ENCODE data around the gene CXCL11. TPM values are rescaled to one million over a fixed set of nuclear protein-coding genes. Genes with fewer than 3 reads are reported as not detected.

The CXCL11 gene
- total and polyA plus RNA-seq, 8 donors = 0.08 to 1.9 (median 0.23) TPM; not detected in 1

GRCh38 chr4:76013540-76013939, 22.3 kb downstream of the CXCL11 start:
- Histone ChIP-seq H3K4me1 (peaks cover 0 to 11% of the 10 kb centered on the region in 2 donors), H3K4me3 (no peak overlapping the region), H3K9me3 (no peaks in the 10 kb centered on the region), H3K27ac (no peak overlapping the region), H3K36me3 (no peaks in the 10 kb centered on the region), H3K27me3 (no peaks in the 10 kb centered on the region)
- DNase-seq = no peak
- ATAC-seq = no peak
- TF ChIP-seq CTCF (IDR thresholded peaks at IDR 0.05) = no peak
- intact Hi-C loops (cut with DNase I) = no loop called here

- Histone ChIP-seq H3K36me3 (no peaks in the 10 kb centered on the region), H3K4me3 (no peak overlapping the region), H3K27me3 (no peaks in the 10 kb centered on the region), H3K4me1 (peaks cover 0 to 11% of the 10 kb centered on the region in 2 donors), H3K27ac (peak overlapping the region; percentile 34 to 64), H3K9me3 (no peaks in the 10 kb centered on the region)
- intact Hi-C loops (cut with DNase I) = no loop called here
- DNase-seq (no peak), ATAC-seq (no peak)
- no peak for TF ChIP-seq CTCF (IDR thresholded peaks at IDR 0.05)
These were observed 23.5 kb downstream of the CXCL11 start for GRCh38 chr4:76012388-76012801.

GRCh38 chr4:76011700-76012387, 24.0 kb downstream of the CXCL11 start:
- no peak overlapping the region for H3K4me3 ChIP-seq
- H3K9me3 ChIP-seq = no peaks in the 10 kb centered on the region
- intact Hi-C loops (cut with DNase I) = no loop called here
- peak; percentile 24 for ATAC-seq
- DNase-seq = peak in 1 of 4 donors; percentile 51
- no peaks in the 10 kb centered on the region for H3K36me3 ChIP-seq
- TF ChIP-seq CTCF (IDR thresholded peaks at IDR 0.05) = no peak
- peaks cover 0 to 11% of the 10 kb centered on the region in 2 donors for H3K4me1 ChIP-seq
- H3K27ac ChIP-seq = peak overlapping the region; percentile 34 to 64
- no peaks in the 10 kb centered on the region for H3K27me3 ChIP-seq

GRCh38 chr4:76011018-76011670, 24.7 kb downstream of the CXCL11 start:
- TF ChIP-seq CTCF (IDR thresholded peaks at IDR 0.05) = no peak
- intact Hi-C loops (cut with DNase I) = no loop called here
- Histone ChIP-seq H3K27me3 (no peaks in the 10 kb centered on the region), H3K4me1 (peaks cover 0 to 11% of the 10 kb centered on the region in 2 donors), H3K9me3 (no peaks in the 10 kb centered on the region), H3K36me3 (no peaks in the 10 kb centered on the region), H3K27ac (peak overlapping the region in 1 of 2 donors; percentile 64), H3K4me3 (no peak overlapping the region)
- no peak for ATAC-seq
- no peak for DNase-seq

GRCh38 chr4:76010576-76010975, 25.3 kb downstream of the CXCL11 start:
- no peak for TF ChIP-seq CTCF (IDR thresholded peaks at IDR 0.05)
- intact Hi-C loops (cut with DNase I) = no loop called here
- no peak overlapping the region for H3K27ac ChIP-seq
- no peaks in the 10 kb centered on the region for H3K9me3 ChIP-seq
- no peak for DNase-seq
- H3K27me3 ChIP-seq = no peaks in the 10 kb centered on the region
- no peak overlapping the region for H3K4me3 ChIP-seq
- ATAC-seq = no peak
- H3K4me1 ChIP-seq = peaks cover 0 to 11% of the 10 kb centered on the region in 2 donors
- H3K36me3 ChIP-seq = no peaks in the 10 kb centered on the region

Measured in left lung (tissue), 10 donors.